SU-DHL-6 (cell line): ENCODE measurements around the gene PHF21B.

ENCODE experiments used
- H2AFZ ChIP-seq: fragments of 200-600 bp; sonication (generic); 2 replicates; pipeline ENCODE4 v1.6.1; 2014; ENCODE audit warnings: low read depth, mild to moderate bottlenecking, moderate library complexity, mixed read lengths, antibody characterized with exemption, low read length; ENCODE audit not compliant: severe bottlenecking
- H3F3A ChIP-seq: fragments of 200-600 bp; shearing (Covaris generic); 2 replicates; pipeline ENCODE4 v1.6.0; 2016; ENCODE audit warnings: antibody characterized with exemption, mild to moderate bottlenecking; ENCODE audit not compliant: insufficient read depth
- H3K27ac ChIP-seq: fragments of 200-600 bp; sonication (generic); 2 replicates; pipeline ENCODE4 v1.5.1; 2016; ENCODE audit warnings: low read depth, mild to moderate bottlenecking, low read length, moderate library complexity, mixed read lengths
- H3K27me3 ChIP-seq: fragments of 200-600 bp; sonication (generic), shearing (Covaris generic); 2 replicates; pipeline ENCODE4 v1.6.0; 2014; ENCODE audit warnings: mild to moderate bottlenecking, low read length
- H3K36me3 ChIP-seq: fragments of 200-600 bp; sonication (generic); 2 replicates; pipeline ENCODE4 v1.6.1; 2014; ENCODE audit warnings: mild to moderate bottlenecking, low read length, mixed read lengths
- H3K4me2 ChIP-seq: fragments of 300-600, 200-600 bp; shearing (Covaris generic), sonication (generic); 2 replicates; pipeline ENCODE4 v1.6.0; 2014; ENCODE audit warnings: low read length, low read depth, mild to moderate bottlenecking; ENCODE audit not compliant: poor library complexity, severe bottlenecking
- H3K4me3 ChIP-seq: fragments of 200-600 bp; sonication (generic); 2 replicates; pipeline ENCODE4 v1.5.1; 2014; ENCODE audit warnings: antibody characterized with exemption, low read length, mild to moderate bottlenecking, mixed read lengths; ENCODE audit not compliant: insufficient read depth, poor library complexity, severe bottlenecking
- H3K79me2 ChIP-seq: fragments of 200-600 bp; sonication (generic); 2 replicates; pipeline ENCODE4 v1.6.1; 2014; ENCODE audit warnings: mild to moderate bottlenecking, low read length, moderate library complexity; ENCODE audit not compliant: insufficient read depth
- H3K9ac ChIP-seq: fragments of 200-600 bp; sonication (generic); 2 replicates; pipeline ENCODE4 v1.7.0; 2014; ENCODE audit warnings: mild to moderate bottlenecking, low read length
- H3K9me2 ChIP-seq: fragments of 200-600 bp; sonication (generic); replicated peaks from 2 replicates; pipeline ENCODE4 v1.6.1; 2014; ENCODE audit warnings: low read length; ENCODE audit not compliant: insufficient read depth
- H3K9me3 ChIP-seq: fragments of 200-600 bp; sonication (generic); 2 replicates; pipeline ENCODE4 v1.6.1; 2014; ENCODE audit warnings: low read length, mixed read lengths; ENCODE audit not compliant: insufficient read depth
- H4K20me1 ChIP-seq: fragments of 200-600 bp; sonication (generic); 2 replicates; pipeline ENCODE4 v1.6.1; 2014; ENCODE audit warnings: low read depth, mild to moderate bottlenecking, antibody characterized with exemption, low read length, moderate library complexity, mixed read lengths
- CTCF ChIP-seq: fragments of 200-600 bp; sonication (generic); IDR thresholded peaks from one replicate; pipeline ENCODE4 v1.5.1; 2017; ENCODE audit warnings: antibody characterized with exemption, mild to moderate bottlenecking, low read length, moderate library complexity; ENCODE audit not compliant: insufficient read depth, poor library complexity, severe bottlenecking
- EZH2phosphoT487 ChIP-seq: fragments of 200-600 bp; sonication (generic), shearing (Covaris generic); conservative IDR thresholded peaks from 2 replicates; pipeline ENCODE4 v1.6.1; 2018; ENCODE audit warnings: mild to moderate bottlenecking, antibody characterized with exemption, low read length, moderate library complexity, mixed read lengths

PHF21B gene

GRCh38 chr22:44947846-44948245 is 62.0 kb downstream of the PHF21B start:
- H3K79me2 ChIP-seq = no peaks in the 10 kb centered on the region
- H3F3A ChIP-seq = no peaks in the 10 kb centered on the region
- no peaks in the 10 kb centered on the region for H3K9me3 ChIP-seq
- H3K4me3 ChIP-seq = no peak overlapping the region
- H4K20me1 ChIP-seq = no peaks in the 10 kb centered on the region
- no peak overlapping the region for H3K27ac ChIP-seq
- H3K9me2 ChIP-seq = no peaks in the 10 kb centered on the region
- no peaks in the 10 kb centered on the region for H3K27me3 ChIP-seq
- H2AFZ ChIP-seq = no peak overlapping the region
- no peak overlapping the region for H3K9ac ChIP-seq
- H3K36me3 ChIP-seq = no peaks in the 10 kb centered on the region
- no peak for TF ChIP-seq CTCF
- TF ChIP-seq EZH2phosphoT487 = no peak
- H3K4me2 ChIP-seq = no peak overlapping the region

DNA sequence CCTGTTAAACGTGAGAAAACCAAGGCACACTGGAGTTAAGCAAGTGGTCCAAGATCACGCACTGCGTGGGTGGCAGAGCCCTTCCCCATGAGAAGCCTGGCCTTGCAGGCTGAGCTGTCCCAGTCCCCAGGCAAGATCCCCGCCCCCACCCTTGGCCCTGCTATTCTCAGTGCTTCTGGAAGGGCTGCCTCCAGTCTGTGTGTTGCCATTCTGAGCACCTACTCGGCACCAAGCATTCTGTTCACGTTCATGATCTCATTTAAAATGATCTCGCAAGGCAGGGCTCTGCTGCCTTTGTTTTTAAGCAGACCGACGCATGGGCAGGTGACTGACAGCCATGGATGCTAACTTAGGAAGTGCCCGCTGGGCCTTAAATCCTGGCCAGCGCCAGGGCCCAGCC is 62.8 kb downstream of the PHF21B start:
- TF ChIP-seq CTCF (no peak), EZH2phosphoT487 (no peak)
- no peaks in the 10 kb centered on the region for H4K20me1 ChIP-seq
- no peaks in the 10 kb centered on the region for H3K79me2 ChIP-seq
- no peaks in the 10 kb centered on the region for H3K9me3 ChIP-seq
- no peak overlapping the region for H3K9ac ChIP-seq
- H3K27me3 ChIP-seq = no peaks in the 10 kb centered on the region
- no peak overlapping the region for H3K27ac ChIP-seq
- no peaks in the 10 kb centered on the region for H3K9me2 ChIP-seq
- no peaks in the 10 kb centered on the region for H3F3A ChIP-seq
- H3K4me2 ChIP-seq = no peak overlapping the region
- no peaks in the 10 kb centered on the region for H3K36me3 ChIP-seq
- no peak overlapping the region for H3K4me3 ChIP-seq
- H2AFZ ChIP-seq = no peak overlapping the region

GRCh38 chr22:44944883-44945601 is 64.8 kb downstream of the PHF21B start:
- H3K9me3 ChIP-seq = no peaks in the 10 kb centered on the region
- H3K9me2 ChIP-seq = no peaks in the 10 kb centered on the region
- no peaks in the 10 kb centered on the region for H3K36me3 ChIP-seq
- H3K79me2 ChIP-seq = no peaks in the 10 kb centered on the region
- no peaks in the 10 kb centered on the region for H3K27me3 ChIP-seq
- H3K27ac ChIP-seq = no peak overlapping the region
- no peaks in the 10 kb centered on the region for H3F3A ChIP-seq
- no peak overlapping the region for H2AFZ ChIP-seq
- TF ChIP-seq EZH2phosphoT487 = no peak
- H4K20me1 ChIP-seq = no peaks in the 10 kb centered on the region
- no peak overlapping the region for H3K9ac ChIP-seq
- no peak overlapping the region for H3K4me3 ChIP-seq
- H3K4me2 ChIP-seq = no peak overlapping the region

- no peak for TF ChIP-seq EZH2phosphoT487
- no peak for TF ChIP-seq CTCF
- H3K9me2 ChIP-seq = no peaks in the 10 kb centered on the region
- no peaks in the 10 kb centered on the region for H3K27me3 ChIP-seq
- H3K4me2 ChIP-seq = no peak overlapping the region
- no peaks in the 10 kb centered on the region for H4K20me1 ChIP-seq
- H3K79me2 ChIP-seq = no peaks in the 10 kb centered on the region
- no peaks in the 10 kb centered on the region for H3K9me3 ChIP-seq
- H3K27ac ChIP-seq = no peak overlapping the region
- H2AFZ ChIP-seq = no peak overlapping the region
- no peak overlapping the region for H3K9ac ChIP-seq
- no peaks in the 10 kb centered on the region for H3F3A ChIP-seq
- H3K36me3 ChIP-seq = no peaks in the 10 kb centered on the region
- H3K4me3 ChIP-seq = no peak overlapping the region
Measured at GRCh38 chr22:44943701-44944324, 66.0 kb downstream of the PHF21B start.
